ENCODE measurements around the gene MTERF1.
"Not testable (repeated sequence)": the region's sequence is repeated elsewhere in the genome, so short reads cannot be mapped to it uniquely, and the experiment has no call there.

Gene MTERF1, protein sequence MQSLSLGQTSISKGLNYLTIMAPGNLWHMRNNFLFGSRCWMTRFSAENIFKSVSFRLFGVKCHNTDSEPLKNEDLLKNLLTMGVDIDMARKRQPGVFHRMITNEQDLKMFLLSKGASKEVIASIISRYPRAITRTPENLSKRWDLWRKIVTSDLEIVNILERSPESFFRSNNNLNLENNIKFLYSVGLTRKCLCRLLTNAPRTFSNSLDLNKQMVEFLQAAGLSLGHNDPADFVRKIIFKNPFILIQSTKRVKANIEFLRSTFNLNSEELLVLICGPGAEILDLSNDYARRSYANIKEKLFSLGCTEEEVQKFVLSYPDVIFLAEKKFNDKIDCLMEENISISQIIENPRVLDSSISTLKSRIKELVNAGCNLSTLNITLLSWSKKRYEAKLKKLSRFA

DNA sequence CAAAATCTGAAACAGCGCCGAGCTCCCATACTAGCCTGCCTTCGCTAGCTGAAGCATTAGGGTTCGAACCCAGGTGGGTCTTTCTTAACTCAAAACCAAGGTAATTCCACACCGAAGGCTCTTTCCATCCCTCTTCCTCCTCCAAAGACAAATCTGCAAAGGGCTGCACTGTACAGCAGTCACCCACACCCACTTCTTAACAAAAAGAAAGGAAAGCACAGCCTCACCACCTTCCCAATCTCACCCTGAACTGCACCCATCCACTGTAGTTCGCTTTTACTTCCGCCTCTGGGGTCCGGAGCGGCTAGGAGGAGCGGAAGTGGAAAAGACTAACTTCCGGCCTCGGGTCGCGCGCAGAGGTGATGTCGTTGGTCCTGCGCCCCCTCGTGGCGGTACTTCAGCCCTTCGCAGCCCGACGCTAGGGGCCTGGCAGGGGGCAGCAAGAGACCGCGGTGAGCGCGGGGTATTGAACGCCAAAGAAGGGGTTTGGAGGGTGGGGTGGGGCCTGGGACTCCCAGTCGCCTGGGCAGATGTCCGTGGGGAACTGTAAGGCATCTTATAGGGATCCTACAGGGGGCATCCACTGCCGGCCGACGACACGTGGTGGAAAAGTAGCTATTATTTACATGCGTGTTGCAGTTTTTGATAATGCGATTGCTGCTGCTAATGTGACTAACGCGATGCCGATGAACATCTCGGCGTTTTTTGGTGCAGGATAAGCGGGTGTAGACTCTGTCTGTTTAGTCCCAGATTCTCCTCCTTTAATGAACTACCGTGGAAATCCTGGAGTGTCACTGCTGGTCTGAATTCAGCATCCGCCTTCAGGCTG is at the start of gene MTERF1:
Gene MTERF1 (minus strand): TSS at position 290 of the 829 bp plus-strand sequence. CDS start 619 bp downstream, outside the sequence.
- DNase-seq (ENCODE audit: insufficient read length, low spot score) (peak; percentile 61), FAIRE-seq (no peak)

DNA sequence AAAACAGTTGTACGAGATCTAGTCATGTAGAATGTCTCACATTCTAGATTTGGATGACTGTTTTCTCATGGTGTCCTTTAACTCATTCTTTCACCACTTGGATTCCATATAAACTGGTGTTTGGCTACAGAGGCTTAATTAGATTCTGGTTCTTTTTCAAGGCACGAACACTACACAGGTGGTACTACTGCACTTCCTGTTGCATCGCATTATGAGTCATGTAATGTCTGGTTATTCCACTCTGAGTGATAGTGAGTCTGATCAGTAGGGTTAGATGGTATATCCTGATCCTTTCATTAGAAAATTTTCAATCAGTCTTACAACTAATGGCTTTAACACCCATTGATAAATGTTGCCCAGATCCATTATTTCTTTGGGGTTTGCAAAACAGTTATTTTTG is 49.0 kb upstream of the MTERF1 start:
- DNase-seq (ENCODE audit: insufficient read length, low spot score), result no peak
- no peak for FAIRE-seq

- DNase-seq (ENCODE audit: insufficient read length, low spot score) (no peak), FAIRE-seq (no peak)
These were observed 47.4 kb upstream of the MTERF1 start for GRCh38 chr7:91927912-91928311.

GRCh38 chr7:91922857-91923256 is 42.4 kb upstream of the MTERF1 start:
- no peak for DNase-seq (ENCODE audit: insufficient read length, low spot score)
- FAIRE-seq, result no peak

- FAIRE-seq, result no peak
These were observed 37.9 kb upstream of the MTERF1 start for GRCh38 chr7:91918356-91918755.

GRCh38 chr7:91916051-91916440 is 35.5 kb upstream of the MTERF1 start:
- no peak for FAIRE-seq
- DNase-seq (ENCODE audit: insufficient read length, low spot score), result no peak

More at GRCh38 chr7:91918356-91918755, 37.9 kb upstream of the MTERF1 start:
- no peak for DNase-seq (ENCODE audit: insufficient read length, low spot score)

- FAIRE-seq (no peak), DNase-seq (ENCODE audit: insufficient read length, low spot score) (no peak)
These were observed 35.0 kb upstream of the MTERF1 start for GRCh38 chr7:91915401-91916050.

GRCh38 chr7:91913612-91914011 is 33.1 kb upstream of the MTERF1 start:
- DNase-seq (ENCODE audit: insufficient read length, low spot score), result no peak
- FAIRE-seq, result no peak

DNA sequence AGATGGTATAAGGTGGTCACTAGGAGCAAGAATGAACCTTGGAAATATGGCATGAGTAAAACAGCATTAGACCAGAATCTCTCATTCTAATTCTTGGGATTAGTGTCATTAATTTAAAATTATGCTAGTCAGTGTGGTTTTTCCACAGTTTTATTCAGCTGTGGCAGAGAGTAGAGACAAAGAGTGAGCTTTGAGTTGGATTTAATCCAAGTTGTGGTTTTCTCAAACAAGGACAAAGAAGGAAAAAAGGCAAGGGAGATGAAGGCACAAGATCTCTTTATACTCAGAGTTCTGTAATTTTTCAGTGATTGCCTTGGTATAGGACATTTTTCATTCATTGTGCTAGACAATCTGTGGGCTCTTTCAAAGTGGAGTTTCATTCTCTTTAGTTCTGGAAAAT is 32.0 kb upstream of the MTERF1 start:
- FAIRE-seq, result no peak
- DNase-seq (ENCODE audit: insufficient read length, low spot score), result no peak

DNA sequence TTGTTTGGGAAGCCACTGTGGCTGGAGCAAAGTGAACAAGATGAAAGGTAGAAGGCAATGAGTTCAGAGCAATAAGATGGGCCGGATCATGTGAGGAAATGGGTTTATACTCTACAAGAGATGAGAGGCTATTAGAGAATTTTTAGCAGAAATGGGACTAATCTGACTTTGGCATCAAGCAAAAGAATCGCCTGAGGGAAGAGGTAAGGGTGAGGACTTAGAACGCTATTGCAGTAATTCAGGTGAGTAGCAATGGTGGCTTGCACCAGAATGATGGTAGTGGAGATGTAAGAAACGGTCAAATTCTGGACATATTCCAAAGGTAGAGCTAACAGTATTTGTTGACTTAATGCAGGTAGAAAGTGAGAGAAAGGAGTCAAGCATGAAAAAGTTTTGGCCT is 30.6 kb upstream of the MTERF1 start:
- DNase-seq (ENCODE audit: insufficient read length, low spot score) (no peak), FAIRE-seq (no peak)

GRCh38 chr7:91910171-91910570 is 29.7 kb upstream of the MTERF1 start:
- DNase-seq (ENCODE audit: insufficient read length, low spot score) (no peak), FAIRE-seq (no peak)

DNA sequence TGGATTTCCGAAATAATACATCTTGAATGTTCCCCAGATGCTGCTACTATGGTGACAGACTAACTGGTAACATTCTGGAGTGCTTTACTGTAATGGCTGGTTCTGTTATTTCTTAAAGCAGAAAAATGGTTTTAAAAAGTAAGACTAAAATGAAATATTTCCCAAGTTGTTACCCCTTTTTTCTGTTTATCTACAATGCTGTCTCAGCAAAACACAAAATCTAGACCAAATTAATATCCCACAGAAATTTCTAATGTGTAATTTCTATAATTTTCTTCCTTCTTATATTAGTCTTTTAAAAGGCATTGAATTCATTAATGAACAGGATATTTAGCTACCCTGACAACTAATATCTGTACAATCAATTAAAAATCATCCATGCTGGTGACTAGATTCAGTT is 19.1 kb upstream of the MTERF1 start:
- FAIRE-seq (no peak), DNase-seq (ENCODE audit: insufficient read length, low spot score) (no peak)

DNA sequence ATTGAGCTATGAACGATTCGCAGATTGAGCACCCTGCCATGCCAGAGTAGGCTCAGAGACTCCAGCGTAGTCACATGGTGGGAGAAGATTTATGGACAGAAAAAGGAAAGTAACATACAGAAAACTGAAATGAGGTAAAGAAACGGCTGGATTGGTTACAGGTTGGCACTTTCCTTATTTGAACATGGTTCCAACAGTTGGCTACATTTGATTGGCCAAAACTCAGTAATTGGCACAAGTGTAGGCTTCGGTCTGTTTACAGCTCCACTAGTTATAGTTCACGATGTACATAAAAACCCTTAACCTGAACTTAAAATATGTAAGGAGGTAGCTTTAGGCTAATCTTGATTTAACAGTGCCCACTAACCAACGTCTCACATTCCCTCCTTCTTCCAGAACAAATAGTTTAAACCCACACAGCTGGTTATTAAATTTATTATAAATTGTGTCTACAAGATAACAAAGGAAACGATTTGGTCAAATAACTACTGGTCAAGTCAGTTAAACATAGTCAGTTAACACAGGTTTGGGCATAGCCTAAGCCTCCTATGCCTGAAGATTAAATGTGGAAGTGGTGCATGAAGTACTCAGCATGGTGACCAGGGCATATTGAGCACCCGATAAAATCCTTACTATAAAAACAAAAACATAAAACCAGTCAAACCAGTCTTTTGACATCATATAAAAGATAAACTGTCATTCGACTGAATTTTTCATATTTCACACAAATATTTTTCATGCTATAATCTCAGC is 17.9 kb upstream of the MTERF1 start:
- no peak for DNase-seq (ENCODE audit: insufficient read length, low spot score)
- FAIRE-seq, result no peak

GRCh38 chr7:91894781-91895480 is 14.4 kb upstream of the MTERF1 start:
- DNase-seq (ENCODE audit: insufficient read length, low spot score), result no peak
- no peak for FAIRE-seq

GRCh38 chr7:91893699-91894098 is 13.2 kb upstream of the MTERF1 start:
- FAIRE-seq; DNase-seq (ENCODE audit: insufficient read length, low spot score): not testable (repeated sequence)

GRCh38 chr7:91892821-91893340 is 12.4 kb upstream of the MTERF1 start:
- FAIRE-seq (no peak), DNase-seq (ENCODE audit: insufficient read length, low spot score) (no peak)

DNA sequence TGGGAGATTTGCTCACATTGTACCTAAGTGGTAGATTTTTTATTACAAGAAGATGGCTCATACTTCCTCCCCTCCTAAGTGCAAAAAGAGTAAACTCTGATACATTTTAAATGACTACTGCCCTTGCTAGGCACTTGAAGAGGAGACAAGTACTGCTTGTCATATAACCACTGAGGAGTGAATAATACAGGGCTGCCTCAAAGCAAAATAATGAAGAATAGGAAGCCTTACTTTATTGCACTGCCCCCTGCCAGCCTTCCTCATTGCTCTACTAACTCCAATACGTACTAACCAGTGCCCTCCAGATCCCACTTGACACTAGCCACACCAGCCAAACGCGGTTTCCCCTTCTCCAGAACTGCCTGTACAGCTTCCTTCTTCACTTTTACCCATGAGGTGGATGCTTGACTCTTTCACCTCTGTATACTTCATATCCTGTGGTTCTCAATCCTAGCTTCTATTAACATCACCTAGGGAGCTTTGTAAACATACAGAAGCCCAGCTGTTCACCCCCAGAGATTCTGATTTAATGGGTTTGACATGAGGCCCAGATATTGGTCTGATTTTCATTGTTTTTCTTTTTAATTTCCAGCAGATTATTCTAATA is 11.7 kb upstream of the MTERF1 start:
- no peak for FAIRE-seq
- no peak for DNase-seq (ENCODE audit: insufficient read length, low spot score)

GRCh38 chr7:91888271-91889175 is 8.0 kb upstream of the MTERF1 start:
- DNase-seq (ENCODE audit: insufficient read length, low spot score); FAIRE-seq: not testable (repeated sequence)

All from HTR-8/SVneo (cell line).